Liver (tissue), 3 donors: ENCODE measurements around the gene SFMBT2.

Experiments
- GABPA ChIP-seq, 2 donors: IDR thresholded peaks in 1 of 2; conservative IDR thresholded peaks in 1 of 2; 2 replicates each; pipeline ENCODE4 v1.6.1; 2016; ENCODE audit warnings: antibody characterized with exemption in 2 of 2, mild to moderate bottlenecking in 1 of 2, moderate library complexity in 1 of 2
- RXRA ChIP-seq, 2 donors: IDR thresholded peaks; 2 replicates each; pipeline ENCODE4 v1.6.1; 2017 to 2018; ENCODE audit warnings: antibody characterized with exemption in 2 of 2, mild to moderate bottlenecking in 1 of 2
- SP1 ChIP-seq: IDR thresholded peaks from 2 replicates; pipeline ENCODE4 v1.6.1; 2018; ENCODE audit warnings: antibody characterized with exemption, mild to moderate bottlenecking
- YY1 ChIP-seq: IDR thresholded peaks from 2 replicates; pipeline ENCODE4 v1.6.1; 2016; ENCODE audit warnings: antibody characterized with exemption, mild to moderate bottlenecking
- ZBTB33 ChIP-seq: IDR thresholded peaks from 2 replicates; pipeline ENCODE4 v1.6.1; 2016; ENCODE audit warnings: antibody characterized with exemption
- TF ChIP-seq, protein P1 (sequence below): fragments of 150-350 bp; IDR thresholded peaks from 2 replicates; pipeline ENCODE4 v1.5.1; 2017; ENCODE audit warnings: improper control_type of control experiment, low read depth, low read length; ENCODE audit not compliant: missing input control
- donor health status: healthy.
- donor health status: healthy.

DNA sequence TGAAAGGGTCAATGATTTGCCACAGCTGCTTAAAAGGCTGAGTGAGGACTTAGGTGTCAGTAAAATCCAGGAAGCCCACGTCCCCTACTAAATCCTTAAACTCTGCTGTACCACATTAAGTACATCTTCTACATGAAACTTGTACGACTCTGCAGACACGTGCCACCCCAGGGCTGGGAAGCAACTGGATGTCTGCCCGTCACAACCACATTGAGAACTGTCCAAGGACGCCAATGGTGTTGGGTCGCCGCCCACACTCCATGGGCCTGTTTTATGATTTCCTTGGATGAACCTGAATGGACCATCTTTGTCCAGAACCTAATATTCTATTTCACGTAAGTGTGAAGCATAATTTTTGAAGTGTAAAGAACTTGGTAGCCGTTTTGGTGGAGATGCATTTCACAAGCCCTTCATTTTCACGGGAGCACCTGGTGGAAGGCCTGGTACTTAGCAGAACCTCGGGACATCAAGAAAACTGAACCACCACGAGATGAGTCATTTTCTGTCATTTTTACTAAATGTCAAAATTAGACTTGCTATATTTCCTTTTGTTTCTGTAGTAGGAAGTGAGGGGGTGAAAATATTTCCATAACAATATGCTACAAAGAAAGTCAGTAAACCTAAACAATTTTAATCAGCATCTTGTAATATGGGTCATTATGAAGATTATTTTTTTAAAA is 134.9 kb downstream of the SFMBT2 start:
- no peak for TF ChIP-seq SP1
- TF ChIP-seq, protein P1, sequence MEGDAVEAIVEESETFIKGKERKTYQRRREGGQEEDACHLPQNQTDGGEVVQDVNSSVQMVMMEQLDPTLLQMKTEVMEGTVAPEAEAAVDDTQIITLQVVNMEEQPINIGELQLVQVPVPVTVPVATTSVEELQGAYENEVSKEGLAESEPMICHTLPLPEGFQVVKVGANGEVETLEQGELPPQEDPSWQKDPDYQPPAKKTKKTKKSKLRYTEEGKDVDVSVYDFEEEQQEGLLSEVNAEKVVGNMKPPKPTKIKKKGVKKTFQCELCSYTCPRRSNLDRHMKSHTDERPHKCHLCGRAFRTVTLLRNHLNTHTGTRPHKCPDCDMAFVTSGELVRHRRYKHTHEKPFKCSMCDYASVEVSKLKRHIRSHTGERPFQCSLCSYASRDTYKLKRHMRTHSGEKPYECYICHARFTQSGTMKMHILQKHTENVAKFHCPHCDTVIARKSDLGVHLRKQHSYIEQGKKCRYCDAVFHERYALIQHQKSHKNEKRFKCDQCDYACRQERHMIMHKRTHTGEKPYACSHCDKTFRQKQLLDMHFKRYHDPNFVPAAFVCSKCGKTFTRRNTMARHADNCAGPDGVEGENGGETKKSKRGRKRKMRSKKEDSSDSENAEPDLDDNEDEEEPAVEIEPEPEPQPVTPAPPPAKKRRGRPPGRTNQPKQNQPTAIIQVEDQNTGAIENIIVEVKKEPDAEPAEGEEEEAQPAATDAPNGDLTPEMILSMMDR, result no peak
- TF ChIP-seq RXRA (IDR thresholded peaks at IDR 0.05), result no peak
- no peak for TF ChIP-seq ZBTB33
- no peak for TF ChIP-seq YY1
- no peak for TF ChIP-seq GABPA (IDR thresholded peaks at IDR 0.05 in 1 of 2, conservative IDR thresholded peaks at IDR 0.05 in 1 of 2)
